OCI-LY3 (cell line): ENCODE results near the gene CNTN1.

ENCODE experiments used
- H2AFZ ChIP-seq: fragments of 200-600, 300-600 bp; shearing (Covaris generic); 2 replicates; pipeline ENCODE4 v1.6.0; 2014; ENCODE audit warnings: antibody characterized with exemption, low read depth, low read length
- H3K27ac ChIP-seq: fragments of 200-600, 300-600 bp; sonication (generic); 2 replicates; pipeline ENCODE4 v1.5.1; 2014; ENCODE audit warnings: mild to moderate bottlenecking, low read length, moderate library complexity, mixed read lengths
- H3K27me3 ChIP-seq: fragments of 200-600, 300-600 bp; sonication (generic); 2 replicates; pipeline ENCODE4 v1.6.1; 2014; ENCODE audit warnings: low read depth, low read length, mixed read lengths
- H3K36me3 ChIP-seq: fragments of 200-600, 300-600 bp; sonication (generic); replicated peaks from 2 replicates; pipeline ENCODE3; 2014; ENCODE audit warnings: low read depth, low read length, mixed read lengths
- H3K4me1 ChIP-seq: fragments of 300-600, 200-600 bp; sonication (generic); 2 replicates; pipeline ENCODE4 v1.6.1; 2014; ENCODE audit warnings: low read length, mixed read lengths
- H3K4me2 ChIP-seq: fragments of 200-600, 300-600 bp; sonication (generic); 2 replicates; pipeline ENCODE4 v1.6.1; 2014; ENCODE audit warnings: low read length, mixed read lengths
- H3K4me3 ChIP-seq: fragments of 300-600, 200-600 bp; sonication (generic); 2 replicates; pipeline ENCODE4 v1.5.1; 2014; ENCODE audit warnings: antibody characterized with exemption, mild to moderate bottlenecking, low read length, moderate library complexity
- H3K79me2 ChIP-seq: fragments of 300-600, 200-600 bp; shearing (Covaris generic); 2 replicates; pipeline ENCODE4 v1.6.1; 2014; ENCODE audit warnings: mild to moderate bottlenecking, low read length, mixed read lengths
- H3K9ac ChIP-seq: fragments of 300-600, 200-600 bp; shearing (Covaris generic); 2 replicates; pipeline ENCODE4 v1.6.0; 2014; ENCODE audit warnings: mild to moderate bottlenecking, low read length, moderate library complexity
- H3K9me3 ChIP-seq: fragments of 200-600, 300-600 bp; shearing (Covaris generic); 2 replicates; pipeline ENCODE4 v1.6.1; 2014; ENCODE audit warnings: low read length, mixed read lengths; ENCODE audit not compliant: insufficient read depth
- H4K20me1 ChIP-seq: fragments of 200-600, 300-600 bp; sonication (generic); 2 replicates; pipeline ENCODE4 v1.6.1; 2016; ENCODE audit warnings: low read length, mixed read lengths; ENCODE audit not compliant: insufficient read depth
- EZH2phosphoT487 ChIP-seq: fragments of 200-600 bp; shearing (Covaris generic); IDR thresholded peaks from 2 replicates; pipeline ENCODE4 v1.6.1; 2018; ENCODE audit warnings: antibody characterized with exemption, mixed run types, low read depth
- TF ChIP-seq, protein P1 (sequence below): fragments of 200-600, 300-600 bp; sonication (generic); IDR thresholded peaks from 2 replicates; pipeline ENCODE4 v1.5.1; 2014; ENCODE audit warnings: antibody characterized with exemption, low read length, low read depth

CNTN1 gene

DNA sequence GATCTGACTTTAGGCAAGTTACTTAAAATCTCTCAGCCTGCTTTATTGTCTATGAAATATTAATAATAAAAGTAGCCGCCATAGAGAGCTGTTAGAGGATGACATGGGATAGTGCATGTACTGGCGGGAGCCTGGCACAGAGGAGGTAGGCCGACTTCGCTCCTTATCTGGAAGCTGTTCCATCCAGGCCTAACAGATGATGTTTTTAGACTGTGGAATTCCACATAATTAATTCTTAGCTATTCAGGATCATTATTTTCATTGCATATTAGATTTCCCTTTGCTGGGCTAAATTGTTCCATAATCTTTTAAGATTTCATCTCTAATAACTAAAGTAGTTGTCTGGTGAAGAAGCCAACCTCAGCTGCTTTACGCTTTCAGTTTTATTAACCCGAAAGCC is 30.8 kb downstream of the CNTN1 start:
- no peak overlapping the region for H2AFZ ChIP-seq
- no peaks in the 10 kb centered on the region for H3K79me2 ChIP-seq
- no peak overlapping the region for H3K4me2 ChIP-seq
- H3K9ac ChIP-seq: no peak overlapping the region
- H3K36me3 ChIP-seq: no peaks in the 10 kb centered on the region
- no peak overlapping the region for H3K27ac ChIP-seq
- TF ChIP-seq, protein P1, sequence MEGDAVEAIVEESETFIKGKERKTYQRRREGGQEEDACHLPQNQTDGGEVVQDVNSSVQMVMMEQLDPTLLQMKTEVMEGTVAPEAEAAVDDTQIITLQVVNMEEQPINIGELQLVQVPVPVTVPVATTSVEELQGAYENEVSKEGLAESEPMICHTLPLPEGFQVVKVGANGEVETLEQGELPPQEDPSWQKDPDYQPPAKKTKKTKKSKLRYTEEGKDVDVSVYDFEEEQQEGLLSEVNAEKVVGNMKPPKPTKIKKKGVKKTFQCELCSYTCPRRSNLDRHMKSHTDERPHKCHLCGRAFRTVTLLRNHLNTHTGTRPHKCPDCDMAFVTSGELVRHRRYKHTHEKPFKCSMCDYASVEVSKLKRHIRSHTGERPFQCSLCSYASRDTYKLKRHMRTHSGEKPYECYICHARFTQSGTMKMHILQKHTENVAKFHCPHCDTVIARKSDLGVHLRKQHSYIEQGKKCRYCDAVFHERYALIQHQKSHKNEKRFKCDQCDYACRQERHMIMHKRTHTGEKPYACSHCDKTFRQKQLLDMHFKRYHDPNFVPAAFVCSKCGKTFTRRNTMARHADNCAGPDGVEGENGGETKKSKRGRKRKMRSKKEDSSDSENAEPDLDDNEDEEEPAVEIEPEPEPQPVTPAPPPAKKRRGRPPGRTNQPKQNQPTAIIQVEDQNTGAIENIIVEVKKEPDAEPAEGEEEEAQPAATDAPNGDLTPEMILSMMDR: no peak
- TF ChIP-seq EZH2phosphoT487: no peak
- H3K4me1 ChIP-seq: no peaks in the 10 kb centered on the region
- no peak overlapping the region for H3K4me3 ChIP-seq
- H4K20me1 ChIP-seq: no peaks in the 10 kb centered on the region
- H3K27me3 ChIP-seq: no peaks in the 10 kb centered on the region
- no peaks in the 10 kb centered on the region for H3K9me3 ChIP-seq

DNA sequence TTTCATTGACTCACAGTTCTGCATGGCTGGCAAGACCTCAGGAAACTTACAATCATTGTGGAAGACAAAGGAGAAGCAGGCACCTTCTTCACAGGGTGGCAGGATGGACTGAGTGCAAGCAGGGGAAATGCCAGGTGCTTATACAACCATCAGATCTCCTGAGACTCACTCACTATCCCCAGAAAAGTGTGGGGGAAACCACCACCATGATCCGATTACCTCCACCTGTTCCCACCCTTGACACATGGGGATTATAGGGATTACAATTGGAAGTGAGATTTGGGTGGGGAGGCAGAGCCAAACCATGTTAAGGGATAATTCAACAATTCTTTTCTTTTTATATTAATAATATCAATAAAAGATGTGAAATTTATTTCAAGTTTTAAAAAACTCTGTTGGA is 34.1 kb downstream of the CNTN1 start:
- Histone ChIP-seq H3K27me3 (no peaks in the 10 kb centered on the region), H2AFZ (no peak overlapping the region), H3K4me1 (no peaks in the 10 kb centered on the region), H3K4me3 (no peak overlapping the region), H4K20me1 (no peaks in the 10 kb centered on the region), H3K36me3 (no peaks in the 10 kb centered on the region), H3K9ac (no peak overlapping the region), H3K9me3 (no peaks in the 10 kb centered on the region), H3K79me2 (no peaks in the 10 kb centered on the region), H3K27ac (no peak overlapping the region), H3K4me2 (no peak overlapping the region)
- TF ChIP-seq, protein P1: no peak

DNA sequence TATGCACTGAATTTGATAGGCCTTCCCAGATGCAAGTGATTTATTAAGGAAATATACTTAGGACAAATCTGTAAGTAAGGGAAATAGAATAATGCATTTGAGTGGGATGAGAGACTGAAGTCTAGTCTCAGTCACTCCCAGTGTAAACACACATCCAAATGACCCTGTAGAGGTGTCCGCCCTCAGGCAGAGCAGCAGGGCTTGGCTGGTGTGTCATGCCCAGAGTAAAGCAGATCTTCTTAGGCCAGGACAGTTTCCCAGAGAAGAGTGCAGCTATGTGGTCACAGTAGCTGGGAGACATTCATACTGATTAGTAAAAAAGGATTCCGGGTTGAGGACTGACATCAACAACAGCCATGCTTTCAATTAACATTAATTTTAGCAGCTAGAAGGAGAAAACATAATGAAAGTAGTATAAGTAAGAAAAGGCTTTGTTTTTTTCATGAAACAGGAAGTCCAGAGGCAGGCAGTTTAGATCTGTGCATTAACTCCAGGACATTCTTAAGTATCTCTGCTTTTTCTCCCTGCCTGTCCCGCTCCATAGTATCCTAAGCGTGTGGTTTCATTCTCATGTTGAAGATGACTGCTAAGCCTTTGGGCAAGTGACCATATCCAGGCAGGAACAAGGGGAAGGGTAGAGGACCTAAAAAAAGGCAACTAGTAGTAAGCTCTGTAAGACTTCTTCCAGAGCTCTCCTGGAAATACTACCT is 35.7 kb downstream of the CNTN1 start:
- H3K4me2 ChIP-seq: no peak overlapping the region
- TF ChIP-seq, protein P1: no peak
- no peak for TF ChIP-seq EZH2phosphoT487
- H3K36me3 ChIP-seq: no peaks in the 10 kb centered on the region
- H2AFZ ChIP-seq: no peak overlapping the region
- no peak overlapping the region for H3K9ac ChIP-seq
- no peaks in the 10 kb centered on the region for H3K4me1 ChIP-seq
- H3K27ac ChIP-seq: no peak overlapping the region
- no peaks in the 10 kb centered on the region for H4K20me1 ChIP-seq
- H3K79me2 ChIP-seq: no peaks in the 10 kb centered on the region
- no peaks in the 10 kb centered on the region for H3K27me3 ChIP-seq
- H3K4me3 ChIP-seq: no peak overlapping the region
- H3K9me3 ChIP-seq: no peaks in the 10 kb centered on the region

DNA sequence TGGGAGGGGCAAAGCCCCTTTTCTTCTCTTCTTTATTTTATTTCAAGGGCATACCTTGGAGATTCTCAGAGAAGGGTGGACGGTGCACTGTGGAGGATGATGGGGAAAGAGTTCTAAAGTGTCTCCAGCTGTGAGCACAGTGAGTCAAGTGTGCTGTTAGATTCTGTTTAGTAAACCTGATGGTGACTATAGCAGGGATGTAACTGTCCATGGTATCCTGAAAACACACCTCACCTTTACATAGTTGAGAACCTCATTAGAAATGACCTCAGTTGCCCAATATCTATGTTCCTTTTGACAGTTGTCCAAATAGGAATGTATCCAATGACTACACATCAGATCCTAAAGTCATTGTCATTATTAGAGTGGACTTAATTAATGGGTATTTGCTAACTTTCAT is 38.0 kb downstream of the CNTN1 start:
- H3K4me1 ChIP-seq: no peaks in the 10 kb centered on the region
- H3K4me3 ChIP-seq: no peak overlapping the region
- H3K9ac ChIP-seq: no peak overlapping the region
- H3K4me2 ChIP-seq: no peak overlapping the region
- H3K27me3 ChIP-seq: no peaks in the 10 kb centered on the region
- H3K36me3 ChIP-seq: no peaks in the 10 kb centered on the region
- H2AFZ ChIP-seq: no peak overlapping the region
- no peaks in the 10 kb centered on the region for H3K9me3 ChIP-seq
- no peaks in the 10 kb centered on the region for H3K79me2 ChIP-seq
- no peak overlapping the region for H3K27ac ChIP-seq
- TF ChIP-seq, protein P1: no peak
- no peaks in the 10 kb centered on the region for H4K20me1 ChIP-seq
